ENCODE results near the gene GALNT2. TPM values are rescaled to one million over a fixed set of nuclear protein-coding genes. Genes with fewer than 3 reads are reported as not detected.

The GALNT2 gene
- total and polyA plus RNA-seq, 12 donors, result 22.3 to 220 (median 85.7) TPM

DNA sequence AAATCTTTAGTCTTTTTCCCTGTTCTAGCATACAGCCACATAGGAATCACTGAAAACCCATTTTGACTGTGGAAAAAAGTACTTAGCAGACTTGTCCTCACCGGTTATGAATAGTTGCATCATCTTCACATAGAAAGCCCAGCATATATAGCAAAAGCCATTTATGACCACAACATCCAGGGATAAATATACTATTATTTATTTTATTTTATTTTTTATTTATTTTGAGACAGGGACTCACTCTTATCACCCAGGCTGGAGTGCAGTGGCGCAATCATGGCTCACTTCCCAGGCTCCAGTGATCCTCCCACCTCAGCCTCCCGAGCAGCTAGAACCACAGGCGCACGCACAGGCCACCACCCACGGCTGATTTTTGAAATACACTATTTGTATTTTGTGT lies 175.3 kb downstream of the GALNT2 start:
- H3K36me3 ChIP-seq (replicated peaks in 1 of 2), result peaks cover 0 to 17% of the 10 kb centered on the region in 2 donors
- WGBS, 4 donors, result 94 to 96% (median 95%) methylated on average over 6 of the region's 6 CpGs

DNA sequence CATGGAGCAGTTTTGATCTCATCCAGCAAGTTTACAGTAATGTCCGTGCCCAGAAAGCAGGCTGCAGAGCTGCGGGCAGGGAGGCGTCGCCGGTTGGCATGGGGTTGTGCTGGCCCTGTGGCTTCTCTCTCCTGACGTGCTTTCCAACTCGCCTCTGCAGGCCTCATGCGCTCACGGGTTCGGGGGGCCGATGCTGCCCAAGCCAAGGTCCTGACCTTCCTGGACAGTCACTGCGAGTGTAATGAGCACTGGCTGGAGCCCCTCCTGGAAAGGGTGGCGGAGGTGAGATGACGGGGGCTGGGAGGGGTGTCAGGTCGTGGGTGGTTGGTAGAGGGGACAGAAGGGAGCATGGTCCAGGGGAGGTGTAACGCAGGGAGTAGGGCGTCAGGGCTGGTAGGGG lies 176.1 kb downstream of the GALNT2 start:
- H3K27me3 ChIP-seq, result no peaks in the 10 kb centered on the region
- WGBS, 4 donors, result 94 to 97% (median 96%) methylated on average over 13 to 17 of the region's 17 CpGs
- no peak for DNase-seq
- peaks cover 0 to 21% of the 10 kb centered on the region in 2 donors for H3K36me3 ChIP-seq (replicated peaks in 1 of 2)
- H3K9me3 ChIP-seq (replicated peaks in 1 of 3), result peaks cover 0 to 5% (median 0%) of the 10 kb centered on the region in 3 donors
- H3K27ac ChIP-seq, result no peak overlapping the region
- H3K4me3 ChIP-seq, result no peak overlapping the region
- intact Hi-C loops (cut with DNase I), result no loop called here
- H3K4me1 ChIP-seq (replicated peaks in 1 of 2), result no peaks in the 10 kb centered on the region
- TF ChIP-seq, protein P1, sequence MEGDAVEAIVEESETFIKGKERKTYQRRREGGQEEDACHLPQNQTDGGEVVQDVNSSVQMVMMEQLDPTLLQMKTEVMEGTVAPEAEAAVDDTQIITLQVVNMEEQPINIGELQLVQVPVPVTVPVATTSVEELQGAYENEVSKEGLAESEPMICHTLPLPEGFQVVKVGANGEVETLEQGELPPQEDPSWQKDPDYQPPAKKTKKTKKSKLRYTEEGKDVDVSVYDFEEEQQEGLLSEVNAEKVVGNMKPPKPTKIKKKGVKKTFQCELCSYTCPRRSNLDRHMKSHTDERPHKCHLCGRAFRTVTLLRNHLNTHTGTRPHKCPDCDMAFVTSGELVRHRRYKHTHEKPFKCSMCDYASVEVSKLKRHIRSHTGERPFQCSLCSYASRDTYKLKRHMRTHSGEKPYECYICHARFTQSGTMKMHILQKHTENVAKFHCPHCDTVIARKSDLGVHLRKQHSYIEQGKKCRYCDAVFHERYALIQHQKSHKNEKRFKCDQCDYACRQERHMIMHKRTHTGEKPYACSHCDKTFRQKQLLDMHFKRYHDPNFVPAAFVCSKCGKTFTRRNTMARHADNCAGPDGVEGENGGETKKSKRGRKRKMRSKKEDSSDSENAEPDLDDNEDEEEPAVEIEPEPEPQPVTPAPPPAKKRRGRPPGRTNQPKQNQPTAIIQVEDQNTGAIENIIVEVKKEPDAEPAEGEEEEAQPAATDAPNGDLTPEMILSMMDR (IDR thresholded peaks at IDR 0.05), result no peak
- TF ChIP-seq POLR2A (IDR thresholded peaks at IDR 0.05), result no peak

More for the DNA sequence above, 175.3 kb downstream of the GALNT2 start:
- H3K27ac ChIP-seq, result no peak overlapping the region
- no peak for TF ChIP-seq POLR2A (IDR thresholded peaks at IDR 0.05)
- TF ChIP-seq, protein P1 (IDR thresholded peaks at IDR 0.05), result no peak
- H3K4me3 ChIP-seq, result no peak overlapping the region
- peaks cover 2 to 3% of the 10 kb centered on the region in 2 donors for H3K4me1 ChIP-seq (replicated peaks in 1 of 2)
- DNase-seq, result no peak
- intact Hi-C loops (cut with DNase I), result no loop called here
- peaks cover 0 to 5% (median 0%) of the 10 kb centered on the region in 3 donors for H3K9me3 ChIP-seq (replicated peaks in 1 of 3)
- no peaks in the 10 kb centered on the region for H3K27me3 ChIP-seq

DNA sequence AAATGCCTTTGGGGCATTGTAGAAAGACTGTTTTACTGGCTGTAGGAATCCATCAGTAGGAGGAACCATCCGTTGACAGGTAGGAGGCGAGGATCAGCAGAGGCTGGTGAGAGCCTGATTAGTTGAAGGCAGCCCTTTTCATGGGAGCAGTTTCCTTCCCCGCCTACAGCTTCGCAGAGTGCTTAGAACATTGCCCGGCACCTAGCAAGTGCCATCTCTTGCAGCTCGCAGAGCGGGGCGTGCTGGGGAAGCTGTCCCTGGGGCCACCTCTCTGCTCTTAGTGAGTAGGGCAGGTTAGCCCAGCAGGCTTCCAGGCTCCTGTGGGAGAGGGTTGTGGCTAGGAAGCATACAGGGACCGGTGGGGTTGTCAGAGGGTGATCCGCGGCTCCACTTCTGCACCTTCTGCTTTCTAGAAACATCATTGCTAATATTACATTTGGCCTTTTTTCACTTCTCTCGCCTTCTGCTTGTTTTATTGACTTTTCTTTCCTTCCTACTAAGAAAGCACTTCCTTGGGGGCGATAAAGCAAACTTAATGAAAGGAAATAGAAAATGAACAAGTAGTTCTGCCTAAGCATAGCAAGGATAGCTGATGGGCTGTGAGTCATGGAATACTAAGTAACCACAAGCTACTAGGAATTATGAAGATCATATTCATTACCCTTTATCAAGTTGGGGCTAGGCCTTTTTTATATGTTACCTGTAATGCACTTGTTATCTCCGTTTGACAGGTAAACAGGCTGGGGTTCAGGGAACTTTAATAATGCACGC lies 176.7 kb downstream of the GALNT2 start:
- intact Hi-C loops (cut with DNase I), result no loop called here
- H3K4me3 ChIP-seq, result no peak overlapping the region
- H3K4me1 ChIP-seq (replicated peaks in 1 of 2), result no peaks in the 10 kb centered on the region
- H3K27ac ChIP-seq, result no peak overlapping the region
- no peak for DNase-seq
- H3K36me3 ChIP-seq (replicated peaks in 1 of 2), result peaks cover 0 to 28% of the 10 kb centered on the region in 2 donors
- H3K27me3 ChIP-seq, result no peaks in the 10 kb centered on the region
- H3K9me3 ChIP-seq (replicated peaks in 1 of 3), result peaks cover 0 to 5% (median 0%) of the 10 kb centered on the region in 3 donors
- TF ChIP-seq, protein P1 (IDR thresholded peaks at IDR 0.05), result no peak
- no peak for TF ChIP-seq POLR2A (IDR thresholded peaks at IDR 0.05)
- WGBS, 4 donors, result 94 to 97% (median 95%) methylated on average over 12 to 15 of the region's 15 CpGs

DNA sequence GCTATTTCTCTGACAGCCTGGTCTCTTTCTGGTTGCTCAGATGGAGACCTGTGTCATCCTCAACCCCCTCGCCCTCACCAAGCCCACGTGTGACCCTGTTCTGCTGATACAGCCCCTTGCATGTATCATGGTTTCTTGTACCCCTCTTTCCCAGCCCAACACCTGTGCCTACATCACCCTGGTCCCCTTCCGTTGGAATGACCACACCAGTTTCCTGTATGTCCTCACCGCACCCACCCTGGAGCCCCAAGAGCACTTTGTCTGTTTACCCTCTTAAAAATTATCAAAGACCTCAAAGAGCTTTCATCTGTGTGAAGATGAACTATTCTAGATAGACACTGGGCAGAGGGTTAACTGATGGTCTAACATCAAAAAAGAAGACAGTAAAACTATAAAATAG lies 179.5 kb downstream of the GALNT2 start:
- Histone ChIP-seq H3K36me3 (replicated peaks in 1 of 2) (peaks cover 0 to 53% of the 10 kb centered on the region in 2 donors), H3K27ac (no peak overlapping the region), H3K4me1 (replicated peaks in 1 of 2) (no peaks in the 10 kb centered on the region), H3K27me3 (no peaks in the 10 kb centered on the region), H3K4me3 (no peak overlapping the region), H3K9me3 (replicated peaks in 1 of 3) (no peaks in the 10 kb centered on the region)
- TF ChIP-seq, protein P1 (IDR thresholded peaks at IDR 0.05), result no peak
- no peak for TF ChIP-seq POLR2A (IDR thresholded peaks at IDR 0.05)
- intact Hi-C loops (cut with DNase I), result no loop called here
- no peak for DNase-seq
- WGBS, 4 donors, result 94 to 97% (median 95%) methylated on average over 4 of the region's 4 CpGs

All from adrenal gland (tissue), 12 donors.